HepG2 (cell line): ENCODE data around the gene RBP3. TPM values are rescaled to one million over a fixed set of nuclear protein-coding genes. Genes with fewer than 3 reads are reported as not detected.

Experiments used
- ATAC-seq: fragments of 200-7000 bp; cut with Tn5 transposase; 3 replicates; pipeline ENCODE4 v1.9.1; 2020; ENCODE audit warnings: mild to moderate bottlenecking, moderate library complexity
- BruUV-seq: library from RNA; stranded (reverse); fragments of 400-500 nt; replicated peaks from 2 replicates; lab custom pipeline; 2021; lab: Mats Ljungman, UMichigan
- CTCF ChIA-PET: fragments of 300-600 bp; formaldehyde crosslinking; extraction: SDS; loops from one replicate; lab custom pipeline; 2021; ENCODE audit warnings: low total read pairs, inconsistent platforms, low intra/inter-chr PET ratio; lab: Yijun Ruan, JAX
- POLR2A ChIA-PET: fragments of 350-600 bp; sonication (Branson Sonifier 250); formaldehyde crosslinking; loops from one replicate; lab custom pipeline; 2020; ENCODE audit warnings: antibody characterized with exemption, inconsistent platforms; lab: Yijun Ruan, JAX
- DNase-seq: peaks from one replicate; pipeline ENCODE4 v3.0.0-alpha.2; 2015; ENCODE audit warnings: low spot score
- FAIRE-seq: peaks from 3 replicates; lab custom pipeline; 2011; peaks lifted over from hg19 to GRCh38; lab: Jason Lieb, UNC
- H2AFZ ChIP-seq: one replicate; pipeline ENCODE4 v1.6.1; 2011; ENCODE audit warnings: low read length, inconsistent platforms
- H3K27ac ChIP-seq: fragments of 300-600 bp; 3 replicates; pipeline ENCODE4 v1.8.0; 2011; ENCODE audit warnings: mixed run types, mild to moderate bottlenecking, mixed read lengths, low read length, inconsistent platforms; ENCODE audit not compliant: insufficient read depth; ENCODE audit errors: extremely low read length
- H3K27me3 ChIP-seq, 2 experiments: fragments of 200-600 bp in 1 of 2; 2 replicates in 1 of 2; 3 replicates in 1 of 2; pipeline versions ENCODE4 v1.6.0 to v1.8.0; 2011; ENCODE audit warnings: low read length in 2 of 2, mild to moderate bottlenecking in 2 of 2, moderate library complexity in 2 of 2, inconsistent platforms in 1 of 2; ENCODE audit not compliant: insufficient read depth in 2 of 2, control insufficient read depth in 1 of 2
- H3K36me3 ChIP-seq, 2 experiments: fragments of 200-600 bp in 1 of 2; replicated peaks in 1 of 2; 2 replicates in 1 of 2; 3 replicates in 1 of 2; pipeline versions ENCODE4 v1.5.1 to v1.8.0; 2011; ENCODE audit warnings: low read length in 2 of 2, inconsistent platforms in 1 of 2; ENCODE audit not compliant: insufficient read depth in 2 of 2, control insufficient read depth in 1 of 2
- H3K4me1 ChIP-seq: 2 replicates; pipeline ENCODE4 v1.5.1; 2012; ENCODE audit warnings: low read length, inconsistent platforms; ENCODE audit not compliant: insufficient read depth
- H3K4me2 ChIP-seq: 2 replicates; pipeline ENCODE4 v1.6.0; 2011; ENCODE audit warnings: low read depth, low read length, inconsistent platforms
- H3K4me3 ChIP-seq, 3 experiments: fragments of 200-600 bp in 1 of 3; sonication (generic), shearing (Covaris generic) in 1 of 3; replicated peaks in 1 of 3; 2 replicates each; pipeline ENCODE4 v1.5.1; 2011 to 2016; ENCODE audit warnings: low read length in 3 of 3, inconsistent platforms in 2 of 3, low read depth in 2 of 3, mild to moderate bottlenecking in 2 of 3, control low read depth in 1 of 3, mixed read lengths in 1 of 3; ENCODE audit not compliant: insufficient read depth in 1 of 3
- H3K79me2 ChIP-seq: one replicate; pipeline ENCODE4 v1.6.1; 2011; ENCODE audit warnings: low read length, inconsistent platforms; ENCODE audit not compliant: insufficient read depth
- H3K9ac ChIP-seq: 2 replicates; pipeline ENCODE4 v1.6.0; 2011; ENCODE audit warnings: mild to moderate bottlenecking, low read depth, low read length, inconsistent platforms; ENCODE audit not compliant: insufficient read depth
- H3K9me3 ChIP-seq: 2 replicates; pipeline ENCODE4 v1.5.1; 2012; ENCODE audit warnings: mild to moderate bottlenecking, low read length
- H4K20me1 ChIP-seq: 2 replicates; pipeline ENCODE4 v1.6.0; 2011; ENCODE audit warnings: inconsistent platforms, mild to moderate bottlenecking, low read length, moderate library complexity; ENCODE audit not compliant: insufficient read depth
- PAF1 ChIP-seq: IDR thresholded peaks from 2 replicates; pipeline ENCODE4 v1.6.1; 2016; ENCODE audit warnings: missing genetic modification reagents, missing compliant biosample characterization
- ZC3H4 ChIP-seq: sonication (generic); formaldehyde crosslinking; IDR thresholded peaks from 2 replicates; pipeline ENCODE4 v1.4.0; 2020; ENCODE audit warnings: missing genetic modification reagents, borderline replicate concordance
- ZNF225 ChIP-seq: sonication (generic); formaldehyde crosslinking; IDR thresholded peaks from 2 replicates; pipeline ENCODE4 v1.4.0; 2020; ENCODE audit warnings: mild to moderate bottlenecking, missing genetic modification reagents
- ZNF264 ChIP-seq: sonication (generic); formaldehyde crosslinking; IDR thresholded peaks from 2 replicates; pipeline ENCODE4 v1.4.0; 2020; ENCODE audit warnings: missing genetic modification reagents
- ZNF549 ChIP-seq: sonication (generic); formaldehyde crosslinking; IDR thresholded peaks from 2 replicates; pipeline ENCODE4 v1.5.0; 2020; ENCODE audit warnings: missing genetic modification reagents
- ZNF556 ChIP-seq: sonication (generic); formaldehyde crosslinking; IDR thresholded peaks from 2 replicates; pipeline ENCODE4 v1.4.0; 2020; ENCODE audit warnings: mild to moderate bottlenecking, missing genetic modification reagents, borderline replicate concordance
- ZNF589 ChIP-seq: sonication (generic); formaldehyde crosslinking; conservative IDR thresholded peaks from 2 replicates; pipeline ENCODE4 v1.8.0; 2022; ENCODE audit warnings: mild to moderate bottlenecking, moderate library complexity, missing genetic modification reagents
- WGBS: methylation state at CpG from one replicate; pipeline ENCODE4 v1.1.6; 2017; ENCODE audit warnings: low lambda C conversion rate; 5-methylcytosine and 5-hydroxymethylcytosine counted together
- in situ Hi-C: cut with HindIII; loops from 2 replicates; pipeline ENCODE4 v1.10.0; 2017; ENCODE audit warnings: low pct_unique_long_range_greater_than_20kb; ENCODE audit not compliant: extremely low pct_ligation_motif_present
- intact Hi-C: fragments of 100-400 bp; cut with micrococcal nuclease; formaldehyde crosslinking; loops from one replicate; pipeline ENCODE4 v1.10.0; 2022; ENCODE audit not compliant: unreplicated experiment
- polyA plus RNA-seq, 8 experiments: library from polyadenylated mRNA; depleted of rRNA in 3 of 8; stranded (reverse) in 7 of 8; unstranded in 1 of 8; fragments of >200 nt; fragmentation: Illumina TruSeq in 4 of 8; extraction: Trizol in 4 of 8; gene quantifications; 2 replicates each; pipeline versions ENCODE4 v1.2.1 to v1.2.3, GENCODE V29; 2011 to 2016; ENCODE audit warnings: low read depth in 4 of 8, missing spikeins in 1 of 8, mixed read lengths in 1 of 8; ENCODE audit not compliant: insufficient read depth in 1 of 8
- total RNA-seq, 5 experiments: library from RNA; depleted of rRNA; stranded (reverse); fragments of >200 nt; fragmentation: Illumina TruSeq; extraction: Trizol; gene quantifications; 2 replicates each; pipeline ENCODE4 v1.2.3, GENCODE V29; 2016; ENCODE audit warnings: low read depth in 1 of 5
- TF ChIP-seq, protein P1 (sequence below): sonication (generic); formaldehyde crosslinking; IDR thresholded peaks from 2 replicates; pipeline ENCODE4; 2020; ENCODE audit warnings: missing genetic modification reagents, mild to moderate bottlenecking, borderline replicate concordance

Gene RBP3
- total and polyA plus RNA-seq, 2 of the 13 experiments (the other 11 are each of a cell fraction or from before 2014, with no cell fraction given), result not detected

- Histone ChIP-seq H3K9me3 (0 out of 2 replicates have a peak, but pooled peaks cover 4% of the 10 kb centered on the region), H3K9ac (no peak overlapping the region), H3K27me3 (peaks cover 3 to 20% of the 10 kb centered on the region in 2 experiments; a peak in 4 of 5 replicates), H2AFZ (no peak overlapping the region), H3K4me2 (no peak overlapping the region), H3K79me2 (no peaks in the 10 kb centered on the region), H3K27ac (no peak overlapping the region), H3K4me1 (peaks cover 32% of the 10 kb centered on the region), H3K4me3 (no peak overlapping the region), H4K20me1 (no peaks in the 10 kb centered on the region), H3K36me3 (no peaks in the 10 kb centered on the region)
- 37% methylated on average over 7 of the region's 9 CpGs for WGBS
- ChIA-PET POLR2A (no interaction called here), CTCF (no interaction called here)
- intact Hi-C loops (no loop called here), in situ Hi-C loops (loop anchor here (5.0 to 10.0 kb wide), 2 partner anchors 1099 to 1277 kb away; no protein-coding TSS in a partner anchor)
- BruUV-seq, result no TSS peak
- ATAC-seq (no peak), DNase-seq (no peak), FAIRE-seq (no peak)
- TF ChIP-seq ZNF589 (CRISPR knock-in tag), result no peak
- TF ChIP-seq, protein P1, sequence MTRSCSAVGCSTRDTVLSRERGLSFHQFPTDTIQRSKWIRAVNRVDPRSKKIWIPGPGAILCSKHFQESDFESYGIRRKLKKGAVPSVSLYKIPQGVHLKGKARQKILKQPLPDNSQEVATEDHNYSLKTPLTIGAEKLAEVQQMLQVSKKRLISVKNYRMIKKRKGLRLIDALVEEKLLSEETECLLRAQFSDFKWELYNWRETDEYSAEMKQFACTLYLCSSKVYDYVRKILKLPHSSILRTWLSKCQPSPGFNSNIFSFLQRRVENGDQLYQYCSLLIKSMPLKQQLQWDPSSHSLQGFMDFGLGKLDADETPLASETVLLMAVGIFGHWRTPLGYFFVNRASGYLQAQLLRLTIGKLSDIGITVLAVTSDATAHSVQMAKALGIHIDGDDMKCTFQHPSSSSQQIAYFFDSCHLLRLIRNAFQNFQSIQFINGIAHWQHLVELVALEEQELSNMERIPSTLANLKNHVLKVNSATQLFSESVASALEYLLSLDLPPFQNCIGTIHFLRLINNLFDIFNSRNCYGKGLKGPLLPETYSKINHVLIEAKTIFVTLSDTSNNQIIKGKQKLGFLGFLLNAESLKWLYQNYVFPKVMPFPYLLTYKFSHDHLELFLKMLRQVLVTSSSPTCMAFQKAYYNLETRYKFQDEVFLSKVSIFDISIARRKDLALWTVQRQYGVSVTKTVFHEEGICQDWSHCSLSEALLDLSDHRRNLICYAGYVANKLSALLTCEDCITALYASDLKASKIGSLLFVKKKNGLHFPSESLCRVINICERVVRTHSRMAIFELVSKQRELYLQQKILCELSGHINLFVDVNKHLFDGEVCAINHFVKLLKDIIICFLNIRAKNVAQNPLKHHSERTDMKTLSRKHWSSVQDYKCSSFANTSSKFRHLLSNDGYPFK (CRISPR knock-in tag), result no peak
- no peak for TF ChIP-seq ZC3H4
- TF ChIP-seq PAF1 (CRISPR knock-in tag), result no peak
- no peak for TF ChIP-seq ZNF556 (CRISPR knock-in tag)
- no peak for TF ChIP-seq ZNF225
- no peak for TF ChIP-seq ZNF549
- TF ChIP-seq ZNF264 (CRISPR knock-in tag), result no peak
These were observed 33.5 kb downstream of the RBP3 start for GRCh38 chr10:47381427-47382379.
